Lower leg skin (tissue), 3 donors: ENCODE results near the gene SPRTN.

ENCODE experiments used
- CTCF ChIP-seq, 3 donors: fragments of 450-650 bp; IDR thresholded peaks; one replicate each; pipeline ENCODE4 v1.5.1; 2016; ENCODE audit warnings: antibody characterized with exemption in 3 of 3, mild to moderate bottlenecking in 3 of 3, moderate library complexity in 2 of 3
- POLR2A ChIP-seq, 2 donors: fragments of 450-650 bp; IDR thresholded peaks; one replicate each; pipeline ENCODE4 v1.6.1; 2016 to 2017; ENCODE audit warnings: antibody characterized with exemption in 2 of 2, mild to moderate bottlenecking in 1 of 2, moderate library complexity in 1 of 2

- TF ChIP-seq CTCF (IDR thresholded peaks at IDR 0.05) (no peak), POLR2A (IDR thresholded peaks at IDR 0.05) (no peak)
These were observed 54.5 kb downstream of the SPRTN start for GRCh38 chr1:231392389-231393131.
